ENCODE data around the gene LRCH4.

- TF ChIP-seq HMGXB4 (CRISPR knock-in tag; IDR thresholded peaks at IDR 0.05; ENCODE audit: borderline replicate concordance in 1 of 2, low read depth in 1 of 2) (no peak), NFIC (IDR thresholded peaks at IDR 0.05; ENCODE audit: low read length) (no peak), ZNF24 (IDR thresholded peaks at IDR 0.05) (no peak), ZNF326 (CRISPR knock-in tag; IDR thresholded peaks at IDR 0.05; ENCODE audit: borderline replicate concordance) (no peak), KDM3A (CRISPR knock-in tag; IDR thresholded peaks at IDR 0.05; ENCODE audit: low read depth) (no peak), MED8 (CRISPR knock-in tag; IDR thresholded peaks at IDR 0.05; ENCODE audit: insufficient replicate concordance) (no peak)
- TF ChIP-seq, protein P1, sequence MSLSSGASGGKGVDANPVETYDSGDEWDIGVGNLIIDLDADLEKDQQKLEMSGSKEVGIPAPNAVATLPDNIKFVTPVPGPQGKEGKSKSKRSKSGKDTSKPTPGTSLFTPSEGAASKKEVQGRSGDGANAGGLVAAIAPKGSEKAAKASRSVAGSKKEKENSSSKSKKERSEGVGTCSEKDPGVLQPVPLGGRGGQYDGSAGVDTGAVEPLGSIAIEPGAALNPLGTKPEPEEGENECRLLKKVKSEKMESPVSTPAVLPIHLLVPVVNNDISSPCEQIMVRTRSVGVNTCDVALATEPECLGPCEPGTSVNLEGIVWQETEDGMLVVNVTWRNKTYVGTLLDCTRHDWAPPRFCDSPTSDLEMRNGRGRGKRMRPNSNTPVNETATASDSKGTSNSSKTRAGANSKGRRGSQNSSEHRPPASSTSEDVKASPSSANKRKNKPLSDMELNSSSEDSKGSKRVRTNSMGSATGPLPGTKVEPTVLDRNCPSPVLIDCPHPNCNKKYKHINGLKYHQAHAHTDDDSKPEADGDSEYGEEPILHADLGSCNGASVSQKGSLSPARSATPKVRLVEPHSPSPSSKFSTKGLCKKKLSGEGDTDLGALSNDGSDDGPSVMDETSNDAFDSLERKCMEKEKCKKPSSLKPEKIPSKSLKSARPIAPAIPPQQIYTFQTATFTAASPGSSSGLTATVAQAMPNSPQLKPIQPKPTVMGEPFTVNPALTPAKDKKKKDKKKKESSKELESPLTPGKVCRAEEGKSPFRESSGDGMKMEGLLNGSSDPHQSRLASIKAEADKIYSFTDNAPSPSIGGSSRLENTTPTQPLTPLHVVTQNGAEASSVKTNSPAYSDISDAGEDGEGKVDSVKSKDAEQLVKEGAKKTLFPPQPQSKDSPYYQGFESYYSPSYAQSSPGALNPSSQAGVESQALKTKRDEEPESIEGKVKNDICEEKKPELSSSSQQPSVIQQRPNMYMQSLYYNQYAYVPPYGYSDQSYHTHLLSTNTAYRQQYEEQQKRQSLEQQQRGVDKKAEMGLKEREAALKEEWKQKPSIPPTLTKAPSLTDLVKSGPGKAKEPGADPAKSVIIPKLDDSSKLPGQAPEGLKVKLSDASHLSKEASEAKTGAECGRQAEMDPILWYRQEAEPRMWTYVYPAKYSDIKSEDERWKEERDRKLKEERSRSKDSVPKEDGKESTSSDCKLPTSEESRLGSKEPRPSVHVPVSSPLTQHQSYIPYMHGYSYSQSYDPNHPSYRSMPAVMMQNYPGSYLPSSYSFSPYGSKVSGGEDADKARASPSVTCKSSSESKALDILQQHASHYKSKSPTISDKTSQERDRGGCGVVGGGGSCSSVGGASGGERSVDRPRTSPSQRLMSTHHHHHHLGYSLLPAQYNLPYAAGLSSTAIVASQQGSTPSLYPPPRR (CRISPR knock-in tag; IDR thresholded peaks at IDR 0.05; ENCODE audit: borderline replicate concordance), result no peak
- TF ChIP-seq, protein P2, sequence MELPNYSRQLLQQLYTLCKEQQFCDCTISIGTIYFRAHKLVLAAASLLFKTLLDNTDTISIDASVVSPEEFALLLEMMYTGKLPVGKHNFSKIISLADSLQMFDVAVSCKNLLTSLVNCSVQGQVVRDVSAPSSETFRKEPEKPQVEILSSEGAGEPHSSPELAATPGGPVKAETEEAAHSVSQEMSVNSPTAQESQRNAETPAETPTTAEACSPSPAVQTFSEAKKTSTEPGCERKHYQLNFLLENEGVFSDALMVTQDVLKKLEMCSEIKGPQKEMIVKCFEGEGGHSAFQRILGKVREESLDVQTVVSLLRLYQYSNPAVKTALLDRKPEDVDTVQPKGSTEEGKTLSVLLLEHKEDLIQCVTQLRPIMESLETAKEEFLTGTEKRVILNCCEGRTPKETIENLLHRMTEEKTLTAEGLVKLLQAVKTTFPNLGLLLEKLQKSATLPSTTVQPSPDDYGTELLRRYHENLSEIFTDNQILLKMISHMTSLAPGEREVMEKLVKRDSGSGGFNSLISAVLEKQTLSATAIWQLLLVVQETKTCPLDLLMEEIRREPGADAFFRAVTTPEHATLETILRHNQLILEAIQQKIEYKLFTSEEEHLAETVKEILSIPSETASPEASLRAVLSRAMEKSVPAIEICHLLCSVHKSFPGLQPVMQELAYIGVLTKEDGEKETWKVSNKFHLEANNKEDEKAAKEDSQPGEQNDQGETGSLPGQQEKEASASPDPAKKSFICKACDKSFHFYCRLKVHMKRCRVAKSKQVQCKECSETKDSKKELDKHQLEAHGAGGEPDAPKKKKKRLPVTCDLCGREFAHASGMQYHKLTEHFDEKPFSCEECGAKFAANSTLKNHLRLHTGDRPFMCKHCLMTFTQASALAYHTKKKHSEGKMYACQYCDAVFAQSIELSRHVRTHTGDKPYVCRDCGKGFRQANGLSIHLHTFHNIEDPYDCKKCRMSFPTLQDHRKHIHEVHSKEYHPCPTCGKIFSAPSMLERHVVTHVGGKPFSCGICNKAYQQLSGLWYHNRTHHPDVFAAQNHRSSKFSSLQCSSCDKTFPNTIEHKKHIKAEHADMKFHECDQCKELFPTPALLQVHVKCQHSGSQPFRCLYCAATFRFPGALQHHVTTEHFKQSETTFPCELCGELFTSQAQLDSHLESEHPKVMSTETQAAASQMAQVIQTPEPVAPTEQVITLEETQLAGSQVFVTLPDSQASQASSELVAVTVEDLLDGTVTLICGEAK (IDR thresholded peaks at IDR 0.05), result no peak
- TF ChIP-seq, protein P2 (CRISPR knock-in tag; IDR thresholded peaks at IDR 0.05), result no peak
- TF ChIP-seq, protein P3, sequence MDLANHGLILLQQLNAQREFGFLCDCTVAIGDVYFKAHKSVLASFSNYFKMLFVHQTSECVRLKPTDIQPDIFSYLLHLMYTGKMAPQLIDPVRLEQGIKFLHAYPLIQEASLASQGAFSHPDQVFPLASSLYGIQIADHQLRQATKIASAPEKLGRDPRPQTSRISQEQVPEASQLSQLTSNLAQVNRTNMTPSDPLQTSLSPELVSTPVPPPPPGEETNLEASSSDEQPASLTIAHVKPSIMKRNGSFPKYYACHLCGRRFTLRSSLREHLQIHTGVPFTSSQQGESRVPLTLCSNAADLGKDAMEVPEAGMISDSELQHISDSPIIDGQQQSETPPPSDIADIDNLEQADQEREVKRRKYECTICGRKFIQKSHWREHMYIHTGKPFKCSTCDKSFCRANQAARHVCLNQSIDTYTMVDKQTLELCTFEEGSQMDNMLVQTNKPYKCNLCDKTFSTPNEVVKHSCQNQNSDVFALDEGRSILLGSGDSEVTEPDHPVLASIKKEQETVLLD (CRISPR knock-in tag; IDR thresholded peaks at IDR 0.05; ENCODE audit: low read depth), result no peak
These were observed 3.5 kb upstream of the LRCH4 start for GRCh38 chr7:100589341-100589947.

All from HepG2 (cell line).